Measurements from ENCODE around the gene AP2M1.

- TF ChIP-seq, protein P1, sequence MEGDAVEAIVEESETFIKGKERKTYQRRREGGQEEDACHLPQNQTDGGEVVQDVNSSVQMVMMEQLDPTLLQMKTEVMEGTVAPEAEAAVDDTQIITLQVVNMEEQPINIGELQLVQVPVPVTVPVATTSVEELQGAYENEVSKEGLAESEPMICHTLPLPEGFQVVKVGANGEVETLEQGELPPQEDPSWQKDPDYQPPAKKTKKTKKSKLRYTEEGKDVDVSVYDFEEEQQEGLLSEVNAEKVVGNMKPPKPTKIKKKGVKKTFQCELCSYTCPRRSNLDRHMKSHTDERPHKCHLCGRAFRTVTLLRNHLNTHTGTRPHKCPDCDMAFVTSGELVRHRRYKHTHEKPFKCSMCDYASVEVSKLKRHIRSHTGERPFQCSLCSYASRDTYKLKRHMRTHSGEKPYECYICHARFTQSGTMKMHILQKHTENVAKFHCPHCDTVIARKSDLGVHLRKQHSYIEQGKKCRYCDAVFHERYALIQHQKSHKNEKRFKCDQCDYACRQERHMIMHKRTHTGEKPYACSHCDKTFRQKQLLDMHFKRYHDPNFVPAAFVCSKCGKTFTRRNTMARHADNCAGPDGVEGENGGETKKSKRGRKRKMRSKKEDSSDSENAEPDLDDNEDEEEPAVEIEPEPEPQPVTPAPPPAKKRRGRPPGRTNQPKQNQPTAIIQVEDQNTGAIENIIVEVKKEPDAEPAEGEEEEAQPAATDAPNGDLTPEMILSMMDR (IDR thresholded peaks at IDR 0.05) = no peak
- no peak for TF ChIP-seq POLR2A (IDR thresholded peaks at IDR 0.05)
- TF ChIP-seq POLR2AphosphoS5 (IDR thresholded peaks at IDR 0.05) = no peak
- TF ChIP-seq EP300 (IDR thresholded peaks at IDR 0.05) = no peak
Observed at GRCh38 chr3:184173374-184173722, 1.3 kb upstream of the AP2M1 start.

Measured in stomach (tissue), 4 donors.